ENCODE data around the gene HERPUD2. TPM values are rescaled to one million over a fixed set of nuclear protein-coding genes. Genes with fewer than 3 reads are reported as not detected.

HERPUD2 gene
- total RNA-seq, 2 experiments from 2014 or later: 24.9 to 25.0 TPM

DNA sequence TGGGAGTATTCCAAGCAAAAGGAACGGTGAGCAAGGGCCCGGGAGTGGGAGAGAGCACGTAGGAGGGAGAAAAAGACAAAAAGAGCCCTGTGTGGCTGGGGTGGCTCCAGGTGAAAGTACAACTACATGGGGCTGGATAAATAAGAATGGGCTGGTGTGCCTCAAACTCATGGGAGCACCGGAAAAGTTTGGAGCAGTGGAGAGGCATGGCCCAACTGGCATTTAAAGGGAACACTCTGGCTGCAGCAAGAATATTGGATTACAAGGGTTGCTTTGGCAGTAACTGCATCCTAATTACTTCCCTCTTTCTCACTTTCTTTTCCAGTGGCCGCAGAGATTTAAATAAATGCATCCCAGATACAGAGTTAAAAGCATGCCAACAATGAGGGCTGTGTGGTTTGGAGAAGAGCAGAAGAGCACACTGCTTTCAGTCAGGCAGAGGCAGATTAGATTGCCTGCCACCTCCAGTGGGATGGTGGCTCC, 39.1 kb upstream of the HERPUD2 start:
- ATAC-seq (no peak), DNase-seq (no peak)
- H3K9me3 Mint-ChIP-seq: no peaks in the 10 kb centered on the region
- no peak overlapping the region for H3K4me3 Mint-ChIP-seq
- TF ChIP-seq, protein P1, sequence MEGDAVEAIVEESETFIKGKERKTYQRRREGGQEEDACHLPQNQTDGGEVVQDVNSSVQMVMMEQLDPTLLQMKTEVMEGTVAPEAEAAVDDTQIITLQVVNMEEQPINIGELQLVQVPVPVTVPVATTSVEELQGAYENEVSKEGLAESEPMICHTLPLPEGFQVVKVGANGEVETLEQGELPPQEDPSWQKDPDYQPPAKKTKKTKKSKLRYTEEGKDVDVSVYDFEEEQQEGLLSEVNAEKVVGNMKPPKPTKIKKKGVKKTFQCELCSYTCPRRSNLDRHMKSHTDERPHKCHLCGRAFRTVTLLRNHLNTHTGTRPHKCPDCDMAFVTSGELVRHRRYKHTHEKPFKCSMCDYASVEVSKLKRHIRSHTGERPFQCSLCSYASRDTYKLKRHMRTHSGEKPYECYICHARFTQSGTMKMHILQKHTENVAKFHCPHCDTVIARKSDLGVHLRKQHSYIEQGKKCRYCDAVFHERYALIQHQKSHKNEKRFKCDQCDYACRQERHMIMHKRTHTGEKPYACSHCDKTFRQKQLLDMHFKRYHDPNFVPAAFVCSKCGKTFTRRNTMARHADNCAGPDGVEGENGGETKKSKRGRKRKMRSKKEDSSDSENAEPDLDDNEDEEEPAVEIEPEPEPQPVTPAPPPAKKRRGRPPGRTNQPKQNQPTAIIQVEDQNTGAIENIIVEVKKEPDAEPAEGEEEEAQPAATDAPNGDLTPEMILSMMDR (IDR thresholded peaks at IDR 0.05): no peak
- intact Hi-C loops (cut with micrococcal nuclease): no loop called here
- H3K27me3 Mint-ChIP-seq: no peaks in the 10 kb centered on the region
- no peak overlapping the region for H3K27ac Mint-ChIP-seq
- ChIA-PET CTCF (interaction anchor here (1.5 kb wide), 1 partner anchor 242 kb away, joined by 3 read pairs; no protein-coding TSS in a partner anchor), POLR2A (no interaction called here)
- no peaks in the 10 kb centered on the region for H3K36me3 Mint-ChIP-seq (ENCODE audit: low read depth)
- H3K4me1 Mint-ChIP-seq (ENCODE audit: low read depth): peaks cover 22% of the 10 kb centered on the region

DNA sequence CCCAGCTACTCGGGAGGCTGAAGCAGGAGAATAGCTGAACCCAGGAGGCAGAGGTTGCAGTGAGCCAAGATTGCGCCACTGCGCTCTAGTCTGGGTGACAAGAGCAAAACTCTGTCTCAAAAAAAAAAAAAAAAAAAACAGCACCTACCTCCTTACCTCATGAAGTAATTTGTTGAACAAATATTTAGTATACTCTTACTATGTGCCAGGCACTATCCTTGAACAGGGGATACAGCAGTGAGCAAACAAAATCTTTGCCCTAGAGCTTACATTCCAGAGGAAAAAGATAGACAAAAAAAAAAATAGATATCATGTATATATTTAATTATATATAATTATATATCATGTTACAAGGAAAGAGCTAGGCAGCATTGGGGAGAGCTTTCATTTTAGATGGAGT, 36.4 kb upstream of the HERPUD2 start:
- Mint-ChIP-seq H3K9me3 (no peaks in the 10 kb centered on the region), H3K27me3 (no peaks in the 10 kb centered on the region), H3K27ac (no peak overlapping the region), H3K36me3 (ENCODE audit: low read depth) (no peaks in the 10 kb centered on the region), H3K4me1 (ENCODE audit: low read depth) (peaks cover 48% of the 10 kb centered on the region), H3K4me3 (no peak overlapping the region)
- CTCF ChIA-PET: no interaction called here
- TF ChIP-seq, protein P1 (IDR thresholded peaks at IDR 0.05): no peak
- DNase-seq (no peak), ATAC-seq (no peak)
- POLR2A ChIA-PET: interaction anchor here (1.0 kb wide), 1 partner anchor 9 kb away, joined by 3 read pairs; no protein-coding TSS in a partner anchor
- intact Hi-C loops (cut with micrococcal nuclease): no loop called here

DNA sequence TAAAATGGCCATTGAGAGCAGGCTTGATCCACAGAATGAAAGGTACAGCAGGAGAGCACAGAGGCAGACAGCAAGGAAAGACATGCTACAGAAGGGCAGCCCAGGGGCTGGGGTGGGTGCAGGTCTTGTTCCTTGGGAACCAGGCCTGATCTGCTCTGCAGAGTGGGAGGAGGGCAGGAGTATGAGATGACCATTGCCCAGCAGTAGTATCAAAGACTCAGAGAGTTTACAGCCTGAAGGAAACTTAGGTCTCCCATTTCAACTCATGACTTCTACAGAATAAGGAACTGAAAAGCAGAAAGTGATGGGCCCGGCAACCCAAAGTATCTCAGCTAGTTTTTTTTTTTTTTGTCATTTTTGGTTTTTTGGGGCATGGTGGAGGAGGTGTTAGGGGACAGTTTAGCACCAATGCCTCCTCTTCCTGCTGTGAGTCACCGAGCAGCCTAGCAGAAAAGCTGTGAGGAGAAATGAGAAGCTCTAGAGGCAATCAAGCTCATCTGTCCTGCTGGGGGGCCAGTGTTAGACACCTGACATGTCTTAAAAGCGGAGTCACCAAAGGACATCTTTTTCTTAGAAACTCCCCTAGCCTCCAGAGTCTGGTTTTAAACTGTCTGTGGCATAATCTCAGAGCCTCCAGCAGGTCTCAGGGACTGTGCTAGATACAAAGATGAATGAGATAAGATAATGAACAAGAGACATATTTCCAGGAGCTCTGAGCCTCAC, 34.3 kb upstream of the HERPUD2 start:
- DNase-seq (peak; percentile 82), ATAC-seq (peak; percentile 80)
- ChIA-PET POLR2A (interaction anchor here (0.8 to 1.3 kb wide), 7 partner anchors 9 to 73 kb away, joined by 3 to 15 read pairs (median 4); partner anchors contain the start of genes HERPUD2 and SEPTIN7), CTCF (interaction anchor here (1.0 to 7.8 kb wide), 6 partner anchors 16 to 247 kb away, joined by 3 to 49 read pairs (median 4); partner anchors contain the start of genes HERPUD2 and SEPTIN7)
- no peaks in the 10 kb centered on the region for H3K27me3 Mint-ChIP-seq
- intact Hi-C loops (cut with micrococcal nuclease): loop anchor here (5.0 kb wide), 2 partner anchors 37 to 73 kb away; partner anchors contain the start of gene SEPTIN7
- no peak overlapping the region for H3K4me3 Mint-ChIP-seq
- peak overlapping the region; percentile 70 for H3K27ac Mint-ChIP-seq
- peaks cover 66% of the 10 kb centered on the region for H3K4me1 Mint-ChIP-seq (ENCODE audit: low read depth)
- TF ChIP-seq, protein P1 (IDR thresholded peaks at IDR 0.05): no peak
- H3K36me3 Mint-ChIP-seq (ENCODE audit: low read depth): no peaks in the 10 kb centered on the region
- peaks cover 3% of the 10 kb centered on the region for H3K9me3 Mint-ChIP-seq

- POLR2A ChIA-PET: interaction anchor here (0.8 to 1.5 kb wide), 8 partner anchors 19 to 74 kb away, joined by 3 to 15 read pairs (median 4); partner anchors contain the start of genes HERPUD2 and SEPTIN7
- CTCF ChIA-PET: interaction anchor here (0.8 to 7.8 kb wide), 9 partner anchors 15 to 188 kb away, joined by 3 to 49 read pairs (median 4); partner anchors contain the start of genes HERPUD2 and SEPTIN7
Measured at GRCh38 chr7:35728412-35729060, 33.6 kb upstream of the HERPUD2 start.

More at GRCh38 chr7:35728412-35729060, 33.6 kb upstream of the HERPUD2 start:
- H3K9me3 Mint-ChIP-seq: peaks cover 4% of the 10 kb centered on the region
- no peak for DNase-seq
- TF ChIP-seq, protein P1 (IDR thresholded peaks at IDR 0.05): no peak
- no peaks in the 10 kb centered on the region for H3K36me3 Mint-ChIP-seq (ENCODE audit: low read depth)
- H3K4me3 Mint-ChIP-seq: no peak overlapping the region
- intact Hi-C loops (cut with micrococcal nuclease): loop anchor here (5.0 kb wide), 2 partner anchors 36 to 74 kb away; partner anchors contain the start of gene SEPTIN7
- H3K27me3 Mint-ChIP-seq: no peaks in the 10 kb centered on the region
- no peak for ATAC-seq
- peak overlapping the region; percentile 70 for H3K27ac Mint-ChIP-seq
- H3K4me1 Mint-ChIP-seq (ENCODE audit: low read depth): peaks cover 73% of the 10 kb centered on the region

Data from activated CD8-positive, alpha-beta T cell treated with anti-CD3 and anti-CD28 coated beads for 36 hours (primary cell).